Measurements from ENCODE around the gene PBX1.

GRCh38 chr1:164804366-164804765 lies 245.4 kb downstream of the PBX1 start:
- TF ChIP-seq, protein P1, sequence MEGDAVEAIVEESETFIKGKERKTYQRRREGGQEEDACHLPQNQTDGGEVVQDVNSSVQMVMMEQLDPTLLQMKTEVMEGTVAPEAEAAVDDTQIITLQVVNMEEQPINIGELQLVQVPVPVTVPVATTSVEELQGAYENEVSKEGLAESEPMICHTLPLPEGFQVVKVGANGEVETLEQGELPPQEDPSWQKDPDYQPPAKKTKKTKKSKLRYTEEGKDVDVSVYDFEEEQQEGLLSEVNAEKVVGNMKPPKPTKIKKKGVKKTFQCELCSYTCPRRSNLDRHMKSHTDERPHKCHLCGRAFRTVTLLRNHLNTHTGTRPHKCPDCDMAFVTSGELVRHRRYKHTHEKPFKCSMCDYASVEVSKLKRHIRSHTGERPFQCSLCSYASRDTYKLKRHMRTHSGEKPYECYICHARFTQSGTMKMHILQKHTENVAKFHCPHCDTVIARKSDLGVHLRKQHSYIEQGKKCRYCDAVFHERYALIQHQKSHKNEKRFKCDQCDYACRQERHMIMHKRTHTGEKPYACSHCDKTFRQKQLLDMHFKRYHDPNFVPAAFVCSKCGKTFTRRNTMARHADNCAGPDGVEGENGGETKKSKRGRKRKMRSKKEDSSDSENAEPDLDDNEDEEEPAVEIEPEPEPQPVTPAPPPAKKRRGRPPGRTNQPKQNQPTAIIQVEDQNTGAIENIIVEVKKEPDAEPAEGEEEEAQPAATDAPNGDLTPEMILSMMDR (IDR thresholded peaks at IDR 0.05; ENCODE audit: poor library complexity): no peak
- TF ChIP-seq EZH2 (IDR thresholded peaks at IDR 0.05; ENCODE audit: borderline replicate concordance): no peak
- no peak for TF ChIP-seq EZH2phosphoT487 (IDR thresholded peaks at IDR 0.05; ENCODE audit: low read depth, severe bottlenecking, unreplicated experiment)
